ELF-1 (cell line): Measurements from ENCODE around the gene SPX.

ENCODE experiments used
- DNase-seq: peaks from one replicate; pipeline ENCODE4 v3.0.0-alpha.2; 2016; ENCODE audit warnings: low read depth, low spot score

The SPX gene

DNA sequence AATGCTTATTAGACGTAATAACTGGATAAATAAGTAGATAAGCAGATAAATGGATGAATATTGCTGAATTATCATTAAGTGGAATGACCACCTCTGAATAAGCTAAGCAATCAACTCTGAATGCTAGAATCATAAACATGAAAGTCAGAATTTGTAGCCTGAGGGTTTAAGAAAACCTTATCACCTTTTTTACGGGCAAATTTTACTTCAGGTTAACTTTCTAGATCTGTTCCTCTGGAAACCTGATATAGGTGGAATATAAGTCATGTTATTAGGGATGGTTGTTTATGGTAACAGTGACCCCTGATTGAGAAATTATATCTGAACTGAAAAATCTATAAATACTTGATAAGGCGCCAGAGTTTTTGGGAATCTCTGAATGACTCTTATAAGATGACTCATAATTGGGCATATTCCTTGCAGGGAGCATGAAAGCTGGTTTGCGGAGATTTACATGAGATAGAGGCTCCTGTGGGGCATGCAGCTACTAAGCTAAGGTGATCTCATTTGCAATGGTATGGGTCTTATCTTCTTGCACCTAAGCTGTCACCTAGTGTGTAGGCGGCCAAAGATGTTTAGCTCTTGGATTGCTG is 12.1 kb downstream of the SPX start:
- no peak for DNase-seq

DNA sequence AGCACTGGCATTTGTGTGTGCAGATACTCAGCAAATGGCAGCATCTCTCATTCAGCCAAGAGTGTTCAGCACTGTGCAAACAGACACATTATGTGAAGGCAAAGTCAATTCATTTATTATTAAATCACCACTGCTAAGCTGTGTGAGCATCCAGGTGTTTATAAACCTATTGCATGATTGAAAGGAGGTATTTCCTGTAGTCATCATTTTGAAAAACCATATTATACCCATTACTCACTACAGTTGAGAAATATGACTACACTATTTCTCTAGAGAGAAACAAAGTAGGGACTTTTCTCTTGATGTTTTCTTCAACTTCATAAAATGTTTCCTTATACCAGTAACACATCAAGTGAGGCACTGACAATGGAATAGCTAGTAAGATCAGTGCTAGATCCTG is 13.7 kb downstream of the SPX start:
- no peak for DNase-seq

DNA sequence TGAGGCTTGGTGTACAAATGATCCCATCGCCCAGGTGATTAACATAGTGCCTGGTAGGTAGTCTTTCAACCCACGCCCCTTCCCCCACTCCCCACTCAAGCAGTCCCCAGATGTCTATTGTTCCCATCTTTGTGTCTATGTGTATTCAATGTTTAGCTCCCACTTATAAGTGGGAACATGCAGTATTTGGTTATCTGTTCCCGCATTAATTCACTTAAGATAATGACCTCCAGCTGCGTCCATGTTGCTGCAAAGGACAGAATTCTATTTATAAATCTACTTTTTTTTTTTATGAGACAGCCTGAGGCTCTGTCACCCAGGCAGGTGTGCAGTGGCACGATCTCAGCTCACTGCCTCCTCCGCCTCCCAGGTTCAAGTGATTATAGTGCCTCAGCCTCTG is 15.7 kb downstream of the SPX start:
- no peak for DNase-seq

DNA sequence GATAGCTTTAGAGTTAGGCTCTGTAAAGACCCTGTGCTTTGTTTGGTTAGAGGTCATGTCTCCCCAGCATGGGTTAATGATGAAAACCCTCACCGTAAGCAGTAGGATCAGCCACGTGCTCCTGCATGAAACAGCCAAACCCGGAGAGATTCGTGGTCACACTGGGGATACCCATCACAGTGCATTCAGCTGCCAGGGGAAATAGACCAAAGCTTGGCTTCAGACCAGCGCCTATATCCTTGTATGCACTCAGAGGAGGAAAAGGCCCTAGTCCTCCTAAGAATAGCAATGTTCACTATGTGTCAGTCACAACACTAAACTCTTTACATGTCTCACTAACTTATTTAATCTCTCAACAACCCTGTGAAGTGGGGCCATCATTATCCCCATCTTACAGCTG is 16.3 kb downstream of the SPX start:
- no peak for DNase-seq

DNA sequence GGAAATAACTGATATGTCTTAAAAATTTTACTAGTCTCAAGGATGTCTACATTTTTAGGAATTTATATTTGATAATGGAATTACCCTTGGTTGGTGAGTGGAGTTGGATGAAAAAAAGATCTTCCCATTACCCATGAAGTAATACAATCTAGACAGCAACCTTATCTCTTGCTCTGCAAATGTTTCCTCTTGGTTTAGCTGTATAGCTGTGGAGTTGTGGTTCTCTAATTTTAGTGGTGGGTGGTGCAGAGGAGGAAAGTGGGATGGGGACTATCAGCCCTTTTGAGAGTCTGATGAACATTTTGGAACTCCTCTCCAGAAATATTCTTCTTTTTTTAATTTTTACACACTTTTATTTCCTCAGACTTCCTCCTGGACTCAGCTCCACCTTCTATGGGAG is 17.1 kb downstream of the SPX start:
- DNase-seq = no peak

DNA sequence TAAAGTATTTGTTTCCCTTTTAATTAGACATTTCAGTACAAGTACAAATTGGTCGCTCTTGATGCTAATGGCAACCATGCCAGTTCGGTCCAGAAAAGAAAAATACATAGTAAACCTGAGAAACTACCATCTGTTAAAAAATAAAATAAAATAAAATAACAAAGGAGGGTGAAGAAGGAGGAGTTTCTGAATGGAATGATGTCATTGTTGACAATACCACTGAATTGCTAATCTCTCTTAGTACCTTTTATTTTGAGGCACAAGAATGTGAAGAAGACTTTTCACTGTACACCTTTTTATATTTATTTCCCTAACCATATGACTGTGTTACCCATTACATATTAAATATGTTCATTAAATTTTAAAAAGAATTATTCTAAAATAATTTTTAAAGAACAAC is 19.5 kb downstream of the SPX start:
- no peak for DNase-seq

DNA sequence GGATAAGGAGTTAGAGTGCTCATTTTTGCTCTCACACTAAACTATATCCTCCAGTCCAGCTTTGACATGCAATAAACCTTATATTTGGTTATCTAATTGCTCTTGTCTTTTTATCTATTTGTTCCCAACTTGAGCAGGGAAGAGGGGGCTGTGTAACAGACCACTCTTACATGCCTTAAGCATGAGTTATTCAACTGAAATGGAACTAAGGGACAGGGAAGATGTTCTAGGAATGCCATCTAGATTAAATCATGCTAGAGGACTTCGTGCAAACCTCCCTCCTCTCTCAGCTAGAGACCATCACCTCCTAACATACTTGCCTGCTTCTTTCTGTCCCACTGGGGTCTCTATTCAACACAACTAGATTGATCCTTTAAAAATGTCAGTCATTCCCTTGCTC is 20.6 kb downstream of the SPX start:
- DNase-seq = no peak

DNA sequence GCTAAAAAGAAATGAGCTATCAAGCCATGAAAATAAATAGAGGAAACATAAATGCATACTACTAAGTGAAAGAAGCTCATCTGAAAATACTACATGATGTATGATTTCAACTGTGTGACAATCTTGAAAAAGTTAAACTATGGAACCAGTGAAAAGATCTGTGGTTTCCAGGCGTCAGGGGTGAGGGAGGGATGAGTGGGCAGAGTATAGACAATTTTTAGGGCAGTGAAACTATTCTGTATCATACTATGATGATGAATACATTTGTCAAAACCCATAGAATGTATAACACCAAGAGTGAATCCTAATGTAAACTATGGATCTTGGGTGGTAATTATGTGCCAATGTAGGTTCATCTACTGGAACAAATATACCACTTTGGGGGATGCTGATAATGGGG is 21.3 kb downstream of the SPX start:
- no peak for DNase-seq

DNA sequence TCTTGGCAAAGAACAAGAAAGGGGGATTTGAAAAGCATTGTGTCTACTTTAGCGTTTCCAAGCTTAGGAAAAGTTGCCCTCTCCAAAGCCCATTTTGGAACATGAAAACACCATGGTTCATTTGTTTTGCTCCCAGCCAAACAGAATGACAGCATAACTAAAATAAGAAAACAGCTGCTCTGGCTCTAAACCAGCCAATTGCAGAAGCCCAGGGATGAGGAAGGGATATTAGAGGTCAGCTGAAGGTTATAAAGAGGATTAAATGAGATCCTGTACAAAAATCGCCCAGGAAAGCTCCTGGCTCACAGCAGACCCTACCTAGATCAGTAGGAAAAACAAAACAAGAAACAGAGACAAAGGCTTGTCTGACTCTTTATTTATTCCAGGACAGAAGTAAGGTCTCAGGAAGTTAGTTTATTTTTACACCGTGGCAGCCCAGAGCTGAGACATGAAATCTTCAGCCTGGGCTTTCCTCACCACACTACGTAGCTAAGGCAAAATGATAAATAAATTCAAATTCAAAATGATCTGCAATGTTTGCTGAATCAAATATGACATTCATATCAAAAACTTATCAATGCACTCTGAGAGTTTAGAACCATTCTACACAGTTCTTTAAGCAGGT is 25.9 kb downstream of the SPX start:
- no peak for DNase-seq

DNA sequence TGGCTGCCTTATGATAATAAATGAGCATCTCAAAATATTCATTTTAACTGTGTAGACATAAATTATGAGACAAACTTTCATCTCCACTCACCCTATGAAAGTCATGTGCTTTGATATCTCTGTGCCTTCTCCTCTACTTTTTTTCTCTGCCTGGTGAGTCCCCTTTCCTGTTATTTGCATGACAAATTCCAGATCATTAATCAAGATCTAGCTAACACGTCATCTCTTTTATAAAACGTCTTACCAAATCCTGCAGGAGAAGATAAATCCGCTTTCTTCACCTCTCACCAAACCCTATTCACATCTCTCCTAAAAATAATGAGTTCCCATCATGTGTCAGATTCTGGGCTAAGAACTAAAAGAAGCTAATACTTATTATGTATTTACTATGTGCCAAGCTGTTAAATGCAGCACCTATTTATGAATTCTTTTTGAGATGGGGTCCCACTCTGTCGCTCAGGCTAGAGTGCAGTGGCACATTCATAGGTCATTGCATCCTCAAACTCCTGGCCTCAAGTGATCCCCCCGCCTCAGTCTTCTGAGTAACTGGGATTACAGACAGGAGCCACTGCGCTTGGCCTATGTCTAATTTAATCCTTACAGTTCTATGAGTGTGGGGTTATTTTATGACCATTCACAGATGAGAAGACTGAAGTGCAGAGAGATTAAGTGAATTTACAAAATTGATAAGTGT is 26.7 kb downstream of the SPX start:
- DNase-seq = no peak

DNA sequence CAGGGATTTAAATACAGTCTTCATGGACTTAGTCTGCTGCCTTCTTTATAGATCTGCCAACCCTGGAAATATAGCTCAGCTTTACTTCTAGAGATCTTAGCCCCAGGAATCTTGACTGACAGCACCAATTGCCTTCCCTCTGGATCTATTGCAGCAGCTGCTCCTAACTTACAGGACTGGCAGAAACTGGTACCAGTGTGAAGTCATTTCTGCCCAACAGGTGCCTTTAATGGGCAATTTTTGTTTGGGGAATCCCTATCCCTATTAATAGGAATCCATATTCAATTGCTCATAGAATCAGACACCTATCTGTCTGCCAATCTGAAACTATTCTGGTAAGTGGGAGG is 27.2 kb downstream of the SPX start:
- DNase-seq = no peak

DNA sequence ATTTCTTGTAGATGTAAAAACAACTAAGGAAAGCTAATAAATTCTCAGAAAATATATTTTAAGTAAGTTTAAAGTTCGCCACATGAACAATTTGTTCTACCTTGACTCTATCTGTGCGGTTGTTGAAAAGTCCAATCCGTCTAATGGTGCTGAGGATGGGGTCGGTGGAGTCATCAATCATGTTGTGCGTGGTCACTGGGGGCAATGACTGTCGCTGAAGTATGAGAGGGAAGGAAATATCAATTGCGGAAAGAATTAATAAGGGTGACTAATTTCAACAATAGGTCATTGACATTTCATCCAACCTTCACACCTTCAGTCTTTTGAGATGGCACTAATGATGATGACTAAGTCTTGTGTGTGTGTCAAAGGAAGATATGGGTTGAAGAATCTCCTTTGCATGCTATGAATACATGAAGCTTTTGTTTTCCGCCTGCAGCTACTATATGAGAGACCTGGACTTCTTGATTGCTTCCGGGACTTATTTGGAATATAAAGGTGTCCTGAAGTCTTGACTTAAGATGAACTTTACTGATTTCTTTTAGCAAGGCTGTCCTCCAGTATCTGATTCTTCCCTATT is 32.1 kb downstream of the SPX start:
- no peak for DNase-seq

DNA sequence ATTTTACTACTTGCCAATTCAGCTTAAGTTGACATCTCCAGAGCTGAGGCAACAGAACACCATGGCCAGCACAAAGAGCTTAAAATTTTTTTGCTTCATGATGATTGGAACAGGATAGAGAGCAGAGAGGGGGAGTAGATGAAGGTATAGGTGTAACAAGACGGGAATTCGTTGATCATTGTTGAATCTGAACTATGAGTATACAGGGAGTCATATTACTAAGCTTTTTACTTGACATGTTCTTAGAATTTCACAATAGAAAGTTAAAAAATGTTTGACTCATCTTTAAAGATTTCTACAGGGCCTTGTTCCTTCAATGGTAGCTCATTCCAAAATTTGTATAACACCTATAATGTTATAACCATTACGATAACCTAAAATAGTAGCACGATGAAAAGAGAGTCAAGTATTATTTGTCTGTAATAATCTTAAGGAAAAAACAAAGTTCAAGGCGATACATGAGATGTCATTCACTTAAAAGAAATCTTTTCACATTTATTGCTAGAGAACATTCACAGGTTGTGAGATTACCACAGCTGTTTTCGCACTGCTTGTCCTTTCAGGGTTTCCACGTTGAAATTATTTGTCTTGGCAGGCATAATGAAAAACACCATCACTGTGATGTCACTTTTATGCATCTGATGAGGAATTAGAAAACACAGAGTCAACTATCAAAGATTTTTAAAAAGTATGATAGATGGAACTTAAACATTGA is 33.9 kb downstream of the SPX start:
- no peak for DNase-seq

DNA sequence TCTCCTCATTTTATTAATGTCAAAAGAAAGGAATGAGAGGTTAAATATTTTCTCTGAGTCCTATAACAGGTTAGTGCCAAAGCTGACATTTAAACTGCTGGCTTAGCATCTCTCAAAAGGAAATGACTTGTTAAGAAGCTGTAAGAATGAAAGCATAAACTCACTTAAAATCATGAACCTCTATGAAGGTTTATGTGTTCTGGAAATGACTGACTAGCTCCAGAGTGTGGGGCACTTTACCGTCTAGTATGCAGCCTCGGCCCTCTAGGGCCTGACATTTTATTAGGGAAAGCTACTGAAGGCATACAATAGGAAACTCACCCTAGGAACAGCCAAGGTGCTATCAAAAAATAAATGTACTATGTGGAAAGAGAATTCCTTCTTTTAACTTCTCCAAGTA is 35.1 kb downstream of the SPX start:
- DNase-seq = no peak

DNA sequence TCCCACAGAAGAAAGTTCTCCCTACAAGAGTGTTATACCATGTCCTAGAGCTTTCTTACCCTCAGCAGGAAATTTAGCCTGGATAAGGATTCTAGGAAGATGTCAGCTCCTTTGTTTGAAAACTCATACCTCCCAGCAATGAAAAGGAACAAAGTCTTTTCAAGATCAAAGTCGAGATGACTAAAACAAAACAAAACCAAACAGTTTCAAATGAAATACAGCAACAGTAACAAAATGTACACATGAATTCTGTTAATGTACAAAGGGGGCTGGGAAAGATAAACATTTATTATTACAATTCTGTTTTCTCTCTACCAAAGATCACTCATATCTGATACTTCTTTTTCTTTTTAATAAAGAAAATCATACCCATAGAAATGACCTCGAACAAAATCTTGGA is 36.8 kb downstream of the SPX start:
- no peak for DNase-seq

DNA sequence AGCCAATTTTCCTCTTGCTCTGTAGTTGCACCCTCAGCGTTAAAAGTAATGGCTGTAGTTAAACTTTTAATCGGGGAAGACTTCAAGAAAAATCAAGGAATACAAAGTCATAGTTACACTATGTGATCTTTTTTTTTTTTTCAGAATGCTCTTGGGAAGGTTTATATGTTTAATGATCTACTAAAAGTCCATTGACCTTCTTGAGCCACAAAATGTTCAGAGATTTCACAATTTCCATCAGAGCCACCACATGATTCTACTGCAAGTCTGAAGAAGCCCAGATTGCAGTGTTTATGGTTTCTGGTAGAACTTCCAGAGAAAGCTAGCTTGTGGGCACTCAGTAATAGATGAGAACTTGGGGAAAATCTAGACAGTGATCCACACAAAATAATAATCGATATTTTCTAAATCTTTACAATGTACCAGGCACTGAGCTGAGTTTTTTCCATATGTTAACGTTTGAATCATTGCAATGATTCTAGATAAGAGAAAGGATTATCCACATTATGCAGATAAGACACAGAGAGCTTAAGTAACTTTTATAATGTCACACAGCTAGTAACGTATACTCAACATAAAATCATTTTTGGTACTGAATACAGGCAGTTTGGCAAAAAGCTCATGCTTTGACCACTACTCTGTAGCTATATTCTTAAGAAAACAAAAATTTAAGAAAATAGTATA is 40.3 kb downstream of the SPX start:
- DNase-seq = no peak

DNA sequence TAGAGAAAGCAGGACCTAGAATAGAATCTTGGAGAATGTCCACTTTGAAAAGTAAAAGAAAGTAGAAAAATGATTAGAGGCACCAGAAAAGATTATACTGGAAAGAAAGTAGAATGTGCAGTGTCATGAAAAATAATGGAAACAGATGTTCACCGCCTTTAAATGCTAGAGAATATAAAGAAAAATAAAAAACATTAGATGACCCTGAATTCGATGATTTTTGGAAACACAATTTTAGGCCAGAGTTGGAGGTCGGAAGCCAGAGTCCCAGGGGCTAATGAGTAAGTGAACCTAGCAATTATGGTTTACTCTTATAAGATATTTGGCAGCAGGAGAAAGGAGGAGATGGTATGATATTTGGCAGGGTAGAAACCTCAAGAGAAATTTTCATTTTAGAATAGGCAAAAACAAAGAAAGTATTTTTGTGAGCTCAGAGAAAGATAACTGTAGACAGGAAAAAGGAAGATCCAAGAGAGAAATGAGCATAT is 40.9 kb downstream of the SPX start:
- DNase-seq = no peak

DNA sequence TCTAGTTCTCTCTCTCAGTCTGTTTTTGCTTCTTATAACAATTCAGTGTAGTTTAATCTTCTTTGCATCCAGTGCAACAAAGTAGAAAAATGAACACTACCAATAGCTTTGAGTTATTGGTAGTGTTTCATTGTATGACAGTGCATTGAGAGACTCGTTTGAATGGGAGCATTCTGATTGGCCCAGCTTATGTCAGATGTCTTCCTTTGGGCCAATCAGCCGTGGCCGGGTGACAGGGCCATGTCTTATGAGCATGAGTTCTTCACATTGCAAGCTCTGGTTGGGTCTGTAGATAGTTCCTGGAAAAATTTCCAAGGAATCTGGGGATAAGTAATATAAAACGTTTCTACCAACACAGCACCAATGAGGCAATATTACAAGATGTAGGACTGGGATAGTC is 42.0 kb downstream of the SPX start:
- DNase-seq = no peak

DNA sequence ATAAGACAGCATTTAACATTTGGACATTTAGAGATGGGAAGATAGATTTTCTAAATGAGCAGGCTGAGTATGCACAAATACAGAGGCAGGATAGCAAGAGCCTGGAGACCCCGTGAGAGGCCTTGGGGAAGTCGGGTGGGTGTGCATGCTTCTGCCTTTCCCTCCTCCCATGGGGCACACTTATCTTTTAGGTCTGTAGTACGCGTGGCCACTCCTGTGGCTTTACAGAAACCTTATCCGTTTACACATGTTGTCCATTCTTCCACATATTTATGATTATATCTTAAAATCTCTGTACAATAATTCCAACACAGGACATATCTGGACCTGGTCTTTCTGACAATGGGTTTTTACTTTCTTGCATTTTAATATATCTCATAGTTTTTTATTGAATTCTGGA is 45.0 kb downstream of the SPX start:
- DNase-seq = no peak

DNA sequence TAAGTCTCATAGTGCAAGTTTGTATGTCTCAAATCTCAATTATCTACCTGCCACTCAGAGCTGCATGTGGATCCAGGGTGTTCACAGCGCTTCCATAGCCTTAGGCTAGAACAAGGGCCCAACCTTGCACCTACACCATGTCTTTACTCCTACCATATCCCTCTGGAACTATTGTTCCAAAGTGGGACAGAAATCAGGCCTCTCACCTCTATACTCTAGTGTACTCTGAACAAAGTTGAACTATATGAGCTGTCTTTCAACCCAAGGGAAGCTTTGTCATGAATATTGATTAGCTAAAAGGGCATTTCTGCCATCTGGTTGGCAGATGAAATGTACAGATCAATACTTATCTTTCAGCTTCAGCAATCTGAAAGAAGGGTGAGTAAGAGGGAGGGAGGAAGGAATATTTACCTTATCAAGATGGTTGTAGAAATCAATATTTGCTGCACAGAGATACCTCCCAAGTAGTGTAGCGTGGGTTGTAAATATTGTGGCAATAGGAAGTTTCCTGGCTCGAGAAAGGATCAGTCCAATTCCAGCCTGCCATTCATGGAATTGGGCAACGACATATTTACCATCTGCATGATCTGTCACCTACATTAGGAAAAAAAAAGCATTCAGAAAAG is 47.8 kb downstream of the SPX start:
- DNase-seq = no peak

DNA sequence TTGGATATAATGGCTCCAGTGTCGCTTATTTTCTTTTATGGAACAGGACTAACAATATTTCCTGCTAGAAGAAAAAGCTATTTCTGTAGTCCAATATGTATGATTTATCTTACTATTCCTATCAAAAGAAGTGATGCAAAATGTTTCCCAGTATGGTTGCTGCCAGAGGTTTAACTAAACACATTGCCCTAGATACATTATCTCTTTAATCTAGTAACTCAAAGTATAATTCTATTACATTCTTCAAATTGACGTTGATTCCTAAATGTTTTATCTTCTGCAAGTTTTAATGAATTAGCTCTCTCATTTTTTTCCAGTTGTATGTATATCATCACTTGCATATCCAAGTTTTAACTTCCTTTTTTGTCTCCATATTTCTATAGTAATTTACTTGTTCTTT is 50.3 kb downstream of the SPX start:
- no peak for DNase-seq
